ENCODE data around the gene EPYC. TPM values are rescaled to one million over a fixed set of nuclear protein-coding genes. Genes with fewer than 3 reads are reported as not detected.

EPYC gene
- polyA plus RNA-seq, 1 donor from 2014 or later: not detected

DNA sequence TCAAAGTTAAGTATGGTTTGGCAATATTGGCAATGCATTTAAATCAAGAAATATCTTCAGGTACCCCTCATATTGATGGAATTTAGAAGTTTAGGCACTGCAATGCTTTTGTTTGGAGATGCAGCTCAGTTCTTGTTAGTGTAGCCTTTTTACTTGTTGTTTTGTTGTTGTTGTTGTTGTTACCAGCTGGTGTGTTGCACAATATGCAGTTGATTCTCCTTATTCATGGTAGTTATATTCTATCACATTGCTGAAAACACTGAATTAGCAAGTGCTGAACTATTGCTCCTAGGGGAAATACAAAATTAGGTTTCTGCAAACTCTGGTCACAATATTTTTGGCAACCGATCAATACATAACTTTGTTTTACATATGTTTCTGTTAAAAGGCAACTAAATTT, 84.5 kb downstream of the EPYC start:
- Mint-ChIP-seq H3K4me1 (no peaks in the 10 kb centered on the region), H3K27me3 (no peaks in the 10 kb centered on the region), H3K27ac (no peak overlapping the region), H3K4me3 (no peak overlapping the region), H3K36me3 (no peaks in the 10 kb centered on the region), H3K9me3 (no peaks in the 10 kb centered on the region)

DNA sequence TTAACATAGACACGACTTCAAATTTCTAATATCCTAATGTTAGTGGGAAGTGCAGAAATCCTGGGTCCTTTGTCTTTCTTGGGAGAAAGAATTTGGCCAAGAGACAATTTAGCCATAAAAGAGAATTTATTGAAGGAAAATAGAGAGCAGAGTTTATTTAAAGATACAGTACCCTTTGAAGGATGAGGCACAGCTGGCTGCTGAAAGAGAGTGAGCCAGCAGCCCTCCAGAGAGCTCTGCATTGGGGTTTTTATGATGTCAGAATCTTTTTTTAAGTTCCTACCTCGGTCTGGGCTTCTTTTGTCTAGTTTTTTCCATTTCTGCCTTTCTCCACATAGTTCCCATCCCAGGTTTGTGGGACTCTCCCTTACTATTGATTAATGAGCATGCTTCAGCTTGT, 87.3 kb downstream of the EPYC start:
- H3K27ac Mint-ChIP-seq: no peak overlapping the region
- no peaks in the 10 kb centered on the region for H3K4me1 Mint-ChIP-seq
- H3K36me3 Mint-ChIP-seq: no peaks in the 10 kb centered on the region
- no peaks in the 10 kb centered on the region for H3K27me3 Mint-ChIP-seq
- no peak overlapping the region for H3K4me3 Mint-ChIP-seq
- H3K9me3 Mint-ChIP-seq: no peaks in the 10 kb centered on the region

DNA sequence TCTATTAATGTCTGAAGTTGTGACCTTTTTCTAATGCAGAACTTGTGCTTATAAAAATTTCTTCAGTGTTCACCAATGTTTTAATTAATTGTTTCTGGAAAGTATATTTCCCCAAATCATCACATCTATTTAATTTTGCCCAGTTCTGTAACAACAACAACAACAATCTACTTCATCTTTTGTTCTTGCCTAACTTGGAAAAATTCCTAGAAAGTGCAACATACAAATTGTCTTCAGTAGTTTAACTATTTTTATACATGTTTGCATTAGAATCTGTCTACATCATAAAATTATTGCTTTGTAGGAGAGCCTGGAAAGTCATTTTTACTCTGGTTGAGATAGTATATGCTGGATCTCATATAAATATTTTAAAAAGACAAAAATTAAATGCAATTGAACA, 88.3 kb downstream of the EPYC start:
- no peaks in the 10 kb centered on the region for H3K9me3 Mint-ChIP-seq
- H3K36me3 Mint-ChIP-seq: no peaks in the 10 kb centered on the region
- no peak overlapping the region for H3K4me3 Mint-ChIP-seq
- no peak overlapping the region for H3K27ac Mint-ChIP-seq
- no peaks in the 10 kb centered on the region for H3K27me3 Mint-ChIP-seq
- no peaks in the 10 kb centered on the region for H3K4me1 Mint-ChIP-seq

DNA sequence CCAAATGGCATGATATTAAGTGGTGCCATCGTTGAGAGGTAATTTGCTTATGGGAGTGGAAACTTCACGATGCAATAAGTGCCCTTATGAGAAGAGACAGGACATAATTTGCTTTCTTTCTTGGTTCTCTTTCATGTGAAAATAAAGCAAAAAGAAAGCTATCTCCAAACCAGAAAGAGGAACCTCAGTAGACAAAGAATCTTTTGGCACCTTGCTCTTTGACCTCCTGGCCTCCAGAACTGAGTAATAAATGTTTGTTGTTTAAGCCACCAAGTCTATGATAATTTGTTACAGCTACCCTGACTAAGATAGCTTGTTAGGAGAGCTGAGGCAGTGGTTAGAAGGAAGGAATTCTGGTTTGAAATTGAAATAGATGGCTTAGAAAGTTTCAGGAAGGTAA, 89.4 kb downstream of the EPYC start:
- Mint-ChIP-seq H3K4me1 (no peaks in the 10 kb centered on the region), H3K27ac (no peak overlapping the region), H3K36me3 (no peaks in the 10 kb centered on the region), H3K27me3 (no peaks in the 10 kb centered on the region), H3K9me3 (no peaks in the 10 kb centered on the region), H3K4me3 (no peak overlapping the region)

Other genes with a start within 250 kb of the EPYC start
- not detected for gene CCER1, start 49.8 kb downstream of the EPYC start, polyA plus RNA-seq
- not detected for gene KERA, start 53.1 kb upstream of the EPYC start, polyA plus RNA-seq
- gene LUM, start 106.5 kb upstream of the EPYC start, polyA plus RNA-seq: not detected
- not detected for gene DCN, start 177.8 kb upstream of the EPYC start, polyA plus RNA-seq

Data from IgD-negative memory B cell (primary cell).